K562 (cell line): ENCODE measurements around the gene PTPRE. TPM values are rescaled to one million over a fixed set of nuclear protein-coding genes. Genes with fewer than 3 reads are reported as not detected.

Experiments used
- ATAC-seq: fragments of 200-7000 bp; cut with Tn5 transposase; 3 replicates; pipeline ENCODE4 v1.9.1; 2020; ENCODE audit warnings: moderate library complexity
- BruUV-seq: library from RNA; stranded (reverse); fragments of 400-500 nt; replicated peaks from 2 replicates; lab custom pipeline; 2021; lab: Mats Ljungman, UMichigan
- CTCF ChIA-PET: fragments of 300-600 bp; formaldehyde crosslinking; extraction: SDS; loops from one replicate; lab custom pipeline; 2021; ENCODE audit warnings: low intra/inter-chr PET ratio; lab: Yijun Ruan, JAX
- POLR2A ChIA-PET: fragments of 300-600, 350-650 bp; sonication (Branson Sonifier 250); formaldehyde crosslinking; extraction: SDS; loops from one replicate; lab custom pipeline; 2021; ENCODE audit warnings: antibody characterized with exemption, inconsistent platforms; lab: Yijun Ruan, JAX
- DNase-seq, 4 experiments: peaks; one replicate each; pipeline versions ENCODE4 v3.0.0 to v3.0.0-alpha.2; 2011 to 2018; ENCODE audit warnings: low spot score in 3 of 4, mixed read lengths in 3 of 4; ENCODE audit errors: extremely low read depth in 1 of 4
- FAIRE-seq: peaks from 2 replicates; lab custom pipeline; 2011; peaks lifted over from hg19 to GRCh38; lab: Jason Lieb, UNC
- H2AFZ ChIP-seq: 2 replicates; pipeline ENCODE4 v1.6.0; 2011; ENCODE audit warnings: low read depth, low read length, control low read depth, inconsistent platforms
- H3K27ac ChIP-seq: fragments of 200-600 bp; 3 replicates; pipeline ENCODE4 v1.8.0; 2011; ENCODE audit warnings: low read depth, mild to moderate bottlenecking, control low read depth, inconsistent platforms, low read length, moderate library complexity, mixed read lengths; ENCODE audit errors: extremely low read depth
- H3K27me3 ChIP-seq, 2 experiments: fragments of 300-600 bp in 1 of 2; 2 replicates in 1 of 2; 3 replicates in 1 of 2; pipeline versions ENCODE4 v1.6.0 to v1.8.0; 2011; ENCODE audit warnings: inconsistent platforms in 2 of 2, low read length in 2 of 2, mild to moderate bottlenecking in 1 of 2, mixed read lengths in 1 of 2, moderate library complexity in 1 of 2; ENCODE audit not compliant: control insufficient read depth in 2 of 2, insufficient read depth in 2 of 2
- H3K36me3 ChIP-seq: fragments of 300-600 bp; 3 replicates; pipeline ENCODE4 v1.8.0; 2011; ENCODE audit warnings: mild to moderate bottlenecking, low read length, inconsistent platforms; ENCODE audit not compliant: control insufficient read depth, insufficient read depth
- H3K4me1 ChIP-seq, 2 experiments: fragments of 200-600 bp in 1 of 2; replicated peaks in 1 of 2; 2 replicates in 1 of 2; 3 replicates in 1 of 2; pipeline versions ENCODE4 v1.5.1 to v1.8.0; 2011; ENCODE audit warnings: inconsistent platforms in 2 of 2, low read length in 2 of 2, mild to moderate bottlenecking in 1 of 2, mixed read lengths in 1 of 2, moderate library complexity in 1 of 2; ENCODE audit not compliant: control insufficient read depth in 2 of 2, insufficient read depth in 2 of 2
- H3K4me2 ChIP-seq: 2 replicates; pipeline ENCODE4 v1.6.1; 2011; ENCODE audit warnings: low read length, control low read depth, inconsistent platforms, mixed read lengths; ENCODE audit not compliant: insufficient read depth
- H3K4me3 ChIP-seq: fragments of 200-600 bp; sonication (generic), shearing (Covaris generic); 2 replicates; pipeline ENCODE4 v1.5.1; 2016; ENCODE audit warnings: control low read depth, inconsistent platforms
- H3K79me2 ChIP-seq: fragments of 200-600 bp; 3 replicates; pipeline ENCODE4 v1.8.0; 2011; ENCODE audit warnings: low read length, inconsistent platforms; ENCODE audit not compliant: control insufficient read depth, insufficient read depth
- H3K9ac ChIP-seq, 2 experiments: 2 replicates each; pipeline versions ENCODE4 v1.6.0 to v1.6.1; 2011; ENCODE audit warnings: low read depth in 2 of 2, low read length in 2 of 2, control low read depth in 1 of 2, inconsistent platforms in 1 of 2, mild to moderate bottlenecking in 1 of 2, mixed read lengths in 1 of 2; ENCODE audit not compliant: insufficient read depth in 1 of 2
- H3K9me1 ChIP-seq: one replicate; pipeline ENCODE4 v1.6.0; 2011; ENCODE audit warnings: inconsistent platforms, mild to moderate bottlenecking, low read length, moderate library complexity; ENCODE audit not compliant: control insufficient read depth, insufficient read depth
- H3K9me3 ChIP-seq: replicated peaks from 2 replicates; pipeline ENCODE4 v1.5.1; 2011; ENCODE audit warnings: low read depth, low read length, inconsistent platforms; ENCODE audit not compliant: control insufficient read depth, insufficient read depth
- H4K20me1 ChIP-seq: replicated peaks from 2 replicates; pipeline ENCODE4 v1.6.1; 2011; ENCODE audit warnings: low read length, inconsistent platforms, mixed read lengths; ENCODE audit not compliant: control insufficient read depth, insufficient read depth
- FOXO4 ChIP-seq: fragments of 450-650 bp; formaldehyde crosslinking; IDR thresholded peaks from 2 replicates; pipeline ENCODE4 v1.4.0; 2020; ENCODE audit warnings: mild to moderate bottlenecking, moderate library complexity
- RBM22 ChIP-seq: fragments of 200-400 bp; formaldehyde crosslinking; IDR thresholded peaks from 2 replicates; pipeline ENCODE4 v1.6.1; 2018; ENCODE audit warnings: low read length, low read depth; ENCODE audit not compliant: poor library complexity, severe bottlenecking
- WGBS: fragments of 100-300 bp; shearing (Covaris generic); methylation state at CpG from one replicate; pipeline ENCODE4 v1.1.6; 2016; ENCODE audit warnings: low coverage, mixed read lengths; ENCODE audit not compliant: insufficient coverage; ENCODE audit errors: missing lambda C conversion rate; 5-methylcytosine and 5-hydroxymethylcytosine counted together
- in situ Hi-C: fragments of 300-500 bp; cut with MboI; formaldehyde crosslinking; loops from 4 replicates; pipeline ENCODE4 v1.15.0; 2018; ENCODE audit warnings: inconsistent platforms, mixed read lengths
- intact Hi-C: fragments of 100-400 bp; cut with micrococcal nuclease; formaldehyde crosslinking; loops from 2 replicates; pipeline ENCODE4 v1.14.2; 2022
- polyA plus RNA-seq, 8 experiments: library from polyadenylated mRNA; depleted of rRNA in 4 of 8; stranded (reverse) in 5 of 8; unstranded in 3 of 8; fragments of >200 nt; fragmentation: Nextera tagmentation in 2 of 8; fragmentation: Illumina TruSeq in 1 of 8; extraction: Ambion mirVana in 2 of 8; extraction: Trizol in 1 of 8; gene quantifications; 2 replicates each; pipeline versions ENCODE4 v1.2.1 to v1.2.3, GENCODE V29; 2011 to 2014; ENCODE audit warnings: inconsistent platforms in 1 of 8, missing spikeins in 1 of 8
- total RNA-seq, 7 experiments: library from RNA; depleted of rRNA in 6 of 7; stranded (reverse); fragments of >200 nt in 6 of 7; fragmentation: Illumina TruSeq in 2 of 7; extraction: Trizol in 2 of 7; gene quantifications; 2 replicates each; pipeline versions ENCODE4 v1.2.1 to v1.2.3, GENCODE V29; 2011 to 2021; ENCODE audit warnings: low replicate concordance in 1 of 7

Gene PTPRE
- total and polyA plus RNA-seq, 9 of the 15 experiments (the other 6 are each of a cell fraction or from before 2014, with no cell fraction given) = 0.01 to 0.13 (median 0.04) TPM; not detected in 4

GRCh38 chr10:127948791-127949190, 41.9 kb downstream of the PTPRE start (continued):
- TF ChIP-seq FOXO4 (CRISPR knock-in tag) = no peak

GRCh38 chr10:127949831-127950230, 42.9 kb downstream of the PTPRE start:
- Histone ChIP-seq H3K79me2 (no peaks in the 10 kb centered on the region), H3K9me3 (no peaks in the 10 kb centered on the region), H4K20me1 (no peaks in the 10 kb centered on the region), H3K36me3 (no peaks in the 10 kb centered on the region), H2AFZ (no peak overlapping the region), H3K4me2 (no peak overlapping the region), H3K27me3 (no peaks in the 10 kb centered on the region), H3K4me3 (no peak overlapping the region), H3K9ac (no peak overlapping the region), H3K27ac (no peak overlapping the region), H3K9me1 (no peaks in the 10 kb centered on the region)
- DNase-seq (no peak), ATAC-seq (no peak), FAIRE-seq (no peak)
- BruUV-seq = no TSS peak
- ChIA-PET POLR2A (no interaction called here), CTCF (no interaction called here)
- WGBS = 4% methylated on average over 3 of the region's 3 CpGs
- intact Hi-C loops (no loop called here), in situ Hi-C loops (no loop called here)
- no peak for TF ChIP-seq RBM22
- TF ChIP-seq, all 486 proteins: peak for 0
- H3K4me1 ChIP-seq = no peaks in the 10 kb centered on the region
